ENCODE data around the gene DENND5A.
"Not testable (repeated sequence)": the region's sequence is repeated elsewhere in the genome, so short reads cannot be mapped to it uniquely, and the experiment has no call there.

DENND5A gene

GRCh38 chr11:9098455-9098854 lies 166.7 kb downstream of the DENND5A start:
- DNase-seq (ENCODE audit: low read depth in 2 of 2) = not testable (repeated sequence)

- not testable (repeated sequence) for DNase-seq (ENCODE audit: low read depth in 2 of 2)
Observed at GRCh38 chr11:9097186-9097943, 167.8 kb downstream of the DENND5A start.

GRCh38 chr11:9096427-9096826 lies 168.7 kb downstream of the DENND5A start:
- no peak for DNase-seq (ENCODE audit: low read depth in 2 of 2)

- no peak for DNase-seq (ENCODE audit: low read depth in 2 of 2)
Observed at GRCh38 chr11:9095421-9095820, 169.7 kb downstream of the DENND5A start.

- no peak for DNase-seq (ENCODE audit: low read depth in 2 of 2)
Observed at GRCh38 chr11:9094420-9094819, 170.7 kb downstream of the DENND5A start.

GRCh38 chr11:9092853-9093778 lies 172.0 kb downstream of the DENND5A start:
- no peak for DNase-seq (ENCODE audit: low read depth in 2 of 2)

GRCh38 chr11:9092072-9092471 lies 173.1 kb downstream of the DENND5A start:
- DNase-seq (ENCODE audit: low read depth in 2 of 2) = no peak

GRCh38 chr11:9091044-9091922 lies 173.9 kb downstream of the DENND5A start, which contains the start of gene SCUBE2:
Gene SCUBE2, minus strand, starts transcription at chr11:9091599. Its CDS starts 71 bp downstream, at chr11:9091528.
- no peak for DNase-seq (ENCODE audit: low read depth in 2 of 2)

DNA sequence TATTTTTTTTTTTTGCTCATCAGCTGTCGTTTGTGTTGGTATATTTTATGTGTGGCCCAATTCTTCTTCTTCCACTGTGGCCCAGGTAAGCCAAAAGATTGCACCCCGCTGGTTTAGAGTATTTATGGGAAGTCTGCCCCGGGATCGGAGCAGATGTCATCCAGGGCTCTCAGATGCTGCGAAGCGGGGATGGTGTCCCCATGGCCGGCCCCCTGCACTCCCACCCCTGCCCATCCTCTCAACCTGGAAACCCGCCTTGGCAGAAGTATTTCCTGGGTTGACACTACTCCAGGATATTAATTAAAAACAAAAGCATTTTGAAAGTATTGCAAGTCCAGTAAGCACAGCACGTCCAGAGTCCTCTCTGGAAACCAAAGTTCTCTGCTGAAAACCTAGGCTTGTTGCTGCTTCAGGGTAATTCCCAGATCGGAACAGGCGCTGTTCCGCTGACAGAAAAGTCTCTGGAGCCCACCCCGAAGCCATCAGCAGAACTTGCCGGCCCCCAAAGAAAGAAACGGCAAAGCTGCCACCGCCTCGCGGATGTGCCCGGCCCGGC lies 174.6 kb downstream of the DENND5A start:
- no peak for DNase-seq (ENCODE audit: low read depth in 2 of 2)

GRCh38 chr11:9089636-9090035 lies 175.5 kb downstream of the DENND5A start:
- no peak for DNase-seq (ENCODE audit: low read depth in 2 of 2)

DNA sequence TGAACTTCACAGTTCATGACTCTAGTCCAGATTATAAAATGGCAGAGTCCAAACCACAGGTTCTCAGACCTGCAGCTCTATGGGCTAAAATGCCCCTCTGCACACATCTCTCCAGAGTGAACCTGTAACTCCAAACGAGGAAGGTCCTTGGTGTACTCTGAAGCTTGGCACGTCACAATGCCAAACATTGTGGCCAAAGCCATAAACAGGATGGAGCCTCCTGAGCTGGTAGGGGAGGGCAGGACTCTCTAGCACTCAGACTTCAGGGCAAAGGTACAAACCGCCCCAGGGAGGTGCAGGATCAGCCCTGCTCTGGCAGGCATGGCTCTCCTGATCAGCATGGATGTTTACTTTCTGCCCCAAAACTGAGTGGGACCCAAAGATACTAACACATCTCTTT lies 176.1 kb downstream of the DENND5A start:
- DNase-seq (ENCODE audit: low read depth in 2 of 2) = no peak
